ENCODE data around the gene MRPL32. TPM values are rescaled to one million over a fixed set of nuclear protein-coding genes. Genes with fewer than 3 reads are reported as not detected.

The MRPL32 gene
- total RNA-seq, 1 donor from 2014 or later, result 33.9 TPM

- TF ChIP-seq POLR2A (IDR thresholded peaks at IDR 0.05) (no peak), CTCF (IDR thresholded peaks at IDR 0.05) (no peak)
- intact Hi-C loops (cut with DNase I), result no loop called here
- H3K4me1 ChIP-seq, result peaks cover 66% of the 10 kb centered on the region
- H3K4me3 ChIP-seq, result no peak overlapping the region
- no peaks in the 10 kb centered on the region for H3K9me3 ChIP-seq
- DNase-seq (ENCODE audit: extremely low spot score in 2 of 2), result no peak
- H3K27me3 ChIP-seq, result no peaks in the 10 kb centered on the region
- peaks cover 0 to 25% of the 10 kb centered on the region in 2 donors for H3K36me3 ChIP-seq
- H3K27ac ChIP-seq, result no peak overlapping the region
Measured at GRCh38 chr7:42928754-42929153, 3.4 kb upstream of the MRPL32 start.

GRCh38 chr7:42929449-42929848 lies 2.7 kb upstream of the MRPL32 start:
- peaks cover 73% of the 10 kb centered on the region for H3K4me1 ChIP-seq
- no peaks in the 10 kb centered on the region for H3K9me3 ChIP-seq
- H3K27ac ChIP-seq, result no peak overlapping the region
- H3K4me3 ChIP-seq, result no peak overlapping the region
- intact Hi-C loops (cut with DNase I), result no loop called here
- peaks cover 0 to 20% of the 10 kb centered on the region in 2 donors for H3K36me3 ChIP-seq
- no peak for DNase-seq (ENCODE audit: extremely low spot score in 2 of 2)
- no peaks in the 10 kb centered on the region for H3K27me3 ChIP-seq
- no peak for TF ChIP-seq POLR2A (IDR thresholded peaks at IDR 0.05)
- TF ChIP-seq POLR2AphosphoS5 (IDR thresholded peaks at IDR 0.05; ENCODE audit: insufficient read depth in 1 of 2, low read depth in 1 of 2), result no peak
- TF ChIP-seq CTCF (IDR thresholded peaks at IDR 0.05), result no peak

GRCh38 chr7:42930889-42931288 lies 1.3 kb upstream of the MRPL32 start:
- Histone ChIP-seq H3K4me1 (peaks cover 76% of the 10 kb centered on the region), H3K27me3 (no peaks in the 10 kb centered on the region), H3K4me3 (peak overlapping the region; percentile 60 to 91), H3K36me3 (peaks cover 0 to 17% of the 10 kb centered on the region in 2 donors), H3K27ac (no peak overlapping the region), H3K9me3 (no peaks in the 10 kb centered on the region)
- intact Hi-C loops (cut with DNase I), result no loop called here
- no peak for DNase-seq (ENCODE audit: extremely low spot score in 2 of 2)
- no peak for TF ChIP-seq POLR2AphosphoS5 (IDR thresholded peaks at IDR 0.05; ENCODE audit: insufficient read depth in 1 of 2, low read depth in 1 of 2)
- no peak for TF ChIP-seq CTCF (IDR thresholded peaks at IDR 0.05)
- TF ChIP-seq POLR2A (IDR thresholded peaks at IDR 0.05), result no peak

GRCh38 chr7:42931447-42931833 lies 736 bp upstream of the MRPL32 start:
- no peak for DNase-seq (ENCODE audit: extremely low spot score in 2 of 2)
- Histone ChIP-seq H3K27me3 (no peaks in the 10 kb centered on the region), H3K9me3 (no peaks in the 10 kb centered on the region), H3K27ac (peak overlapping the region; percentile 79), H3K4me1 (peaks cover 75% of the 10 kb centered on the region), H3K36me3 (peaks cover 0 to 15% of the 10 kb centered on the region in 2 donors), H3K4me3 (peak overlapping the region; percentile 60 to 91)
- intact Hi-C loops (cut with DNase I), result no loop called here
- TF ChIP-seq CTCF (IDR thresholded peaks at IDR 0.05) (no peak), POLR2AphosphoS5 (IDR thresholded peaks at IDR 0.05; ENCODE audit: insufficient read depth in 1 of 2, low read depth in 1 of 2) (no peak), POLR2A (IDR thresholded peaks at IDR 0.05) (no peak)

GRCh38 chr7:42932811-42933591 lies 825 bp downstream of the MRPL32 start:
- H3K27ac ChIP-seq, result peak overlapping the region; percentile 79
- no peaks in the 10 kb centered on the region for H3K9me3 ChIP-seq
- peaks cover 0 to 25% of the 10 kb centered on the region in 2 donors for H3K36me3 ChIP-seq
- no peak for DNase-seq (ENCODE audit: extremely low spot score in 2 of 2)
- no peak for TF ChIP-seq POLR2A (IDR thresholded peaks at IDR 0.05)
- intact Hi-C loops (cut with DNase I), result loop anchor here (2.0 kb wide), 1 partner anchor 20 kb away; the partner anchor contains the start of gene C7orf25
- H3K4me3 ChIP-seq, result peak overlapping the region; percentile 60 to 91
- no peaks in the 10 kb centered on the region for H3K27me3 ChIP-seq
- peaks cover 59% of the 10 kb centered on the region for H3K4me1 ChIP-seq
